Suprapubic skin (tissue), 4 donors: ENCODE measurements around the gene SREBF1. TPM values are rescaled to one million over a fixed set of nuclear protein-coding genes. Genes with fewer than 3 reads are reported as not detected.

ENCODE experiments used
- DNase-seq, 2 donors: peaks; one replicate each; pipeline ENCODE4 v3.0.0-alpha.2; 2019; ENCODE audit warnings: low spot score in 2 of 2
- H3K27ac ChIP-seq: fragments of 200-600 bp; sonication (generic); one replicate; pipeline ENCODE4 v1.5.1; 2019
- H3K27me3 ChIP-seq: fragments of 200-600 bp; sonication (generic); one replicate; pipeline ENCODE4 v1.5.1; 2019
- H3K36me3 ChIP-seq: fragments of 200-600 bp; sonication (generic); one replicate; pipeline ENCODE4 v1.5.1; 2019
- H3K4me1 ChIP-seq: fragments of 200-600 bp; sonication (generic); one replicate; pipeline ENCODE4 v1.5.1; 2019
- H3K4me3 ChIP-seq: fragments of 200-600 bp; sonication (generic); one replicate; pipeline ENCODE4 v1.5.1; 2019; ENCODE audit warnings: mild to moderate bottlenecking
- H3K9me3 ChIP-seq: fragments of 200-600 bp; sonication (generic); one replicate; pipeline ENCODE4 v1.5.1; 2019
- EP300 ChIP-seq: sonication (generic); formaldehyde crosslinking; IDR thresholded peaks from one replicate; pipeline ENCODE4 v1.6.1; 2017; ENCODE audit warnings: antibody characterized with exemption
- POLR2A ChIP-seq, 2 donors: fragments of 450-650 bp; IDR thresholded peaks; one replicate each; pipeline ENCODE4 v1.6.1; 2017; ENCODE audit warnings: antibody characterized with exemption in 2 of 2, mild to moderate bottlenecking in 2 of 2, moderate library complexity in 2 of 2
- POLR2AphosphoS5 ChIP-seq, 3 donors: sonication (generic); formaldehyde crosslinking; IDR thresholded peaks; one replicate each; pipeline ENCODE4 v1.6.1; 2017; ENCODE audit warnings: antibody characterized with exemption in 3 of 3
- WGBS: methylation state at CpG from one replicate; pipeline ENCODE4 v1.1.5; 2018; 5-methylcytosine and 5-hydroxymethylcytosine counted together
- total RNA-seq, 4 donors: library from RNA; depleted of rRNA; stranded (reverse); fragments of >200 nt; gene quantifications; one replicate each; pipeline ENCODE4 v1.1.0, GENCODE V29; 2016
- TF ChIP-seq, protein P1 (sequence below), 2 donors: fragments of 200-600 bp in 1 of 2; fragments of 450-650 bp in 1 of 2; sonication (generic) in 1 of 2; IDR thresholded peaks; one replicate each; pipeline ENCODE4 v1.5.1; 2016 to 2019; ENCODE audit warnings: antibody characterized with exemption in 2 of 2, mild to moderate bottlenecking in 1 of 2, moderate library complexity in 1 of 2

The SREBF1 gene
- total RNA-seq, 4 donors from 2014 or later: 78.1 to 124 (median 91.7) TPM

DNA sequence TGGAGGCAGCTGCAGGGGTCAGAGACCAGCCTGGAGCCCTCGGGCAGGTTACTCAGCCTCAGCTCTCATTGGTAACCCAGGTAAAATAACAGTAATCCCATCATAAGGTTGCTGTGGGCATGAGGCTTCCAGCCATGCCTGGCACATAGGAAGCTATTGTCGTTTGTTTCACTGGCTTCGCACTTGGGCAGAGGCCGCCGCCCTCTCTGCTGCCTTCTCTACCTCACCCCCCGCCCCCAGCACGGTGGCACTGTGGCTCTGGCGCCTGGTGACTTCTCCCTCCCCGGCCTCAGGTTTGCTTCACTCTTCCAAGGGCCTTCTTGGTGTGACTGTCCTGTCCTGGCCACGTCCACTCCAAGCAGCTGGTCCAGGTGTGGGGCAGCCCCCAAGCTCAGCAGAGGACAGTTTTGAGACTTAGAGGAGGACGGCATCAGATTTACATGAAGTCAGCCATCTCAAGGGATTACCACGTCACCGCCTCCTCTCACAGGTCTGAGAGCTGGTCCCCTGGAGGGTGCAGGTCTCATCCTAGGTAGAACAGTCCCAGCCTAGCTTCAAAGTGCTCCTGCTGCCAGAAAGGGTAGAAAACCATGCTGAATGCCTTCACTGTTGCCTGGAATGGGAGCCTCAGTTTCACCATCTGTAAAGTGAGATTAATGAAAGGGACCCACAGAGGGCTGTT is 34.8 kb downstream of the SREBF1 start:
- peaks cover 7% of the 10 kb centered on the region for H3K4me1 ChIP-seq
- peaks cover 30% of the 10 kb centered on the region for H3K36me3 ChIP-seq
- H3K4me3 ChIP-seq: no peak overlapping the region
- WGBS: 82% methylated on average over 9 of the region's 13 CpGs
- H3K27me3 ChIP-seq: no peaks in the 10 kb centered on the region
- TF ChIP-seq, protein P1, sequence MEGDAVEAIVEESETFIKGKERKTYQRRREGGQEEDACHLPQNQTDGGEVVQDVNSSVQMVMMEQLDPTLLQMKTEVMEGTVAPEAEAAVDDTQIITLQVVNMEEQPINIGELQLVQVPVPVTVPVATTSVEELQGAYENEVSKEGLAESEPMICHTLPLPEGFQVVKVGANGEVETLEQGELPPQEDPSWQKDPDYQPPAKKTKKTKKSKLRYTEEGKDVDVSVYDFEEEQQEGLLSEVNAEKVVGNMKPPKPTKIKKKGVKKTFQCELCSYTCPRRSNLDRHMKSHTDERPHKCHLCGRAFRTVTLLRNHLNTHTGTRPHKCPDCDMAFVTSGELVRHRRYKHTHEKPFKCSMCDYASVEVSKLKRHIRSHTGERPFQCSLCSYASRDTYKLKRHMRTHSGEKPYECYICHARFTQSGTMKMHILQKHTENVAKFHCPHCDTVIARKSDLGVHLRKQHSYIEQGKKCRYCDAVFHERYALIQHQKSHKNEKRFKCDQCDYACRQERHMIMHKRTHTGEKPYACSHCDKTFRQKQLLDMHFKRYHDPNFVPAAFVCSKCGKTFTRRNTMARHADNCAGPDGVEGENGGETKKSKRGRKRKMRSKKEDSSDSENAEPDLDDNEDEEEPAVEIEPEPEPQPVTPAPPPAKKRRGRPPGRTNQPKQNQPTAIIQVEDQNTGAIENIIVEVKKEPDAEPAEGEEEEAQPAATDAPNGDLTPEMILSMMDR (IDR thresholded peaks at IDR 0.05): no peak
- TF ChIP-seq POLR2A (IDR thresholded peaks at IDR 0.05): no peak
- no peak for TF ChIP-seq EP300
- TF ChIP-seq POLR2AphosphoS5 (IDR thresholded peaks at IDR 0.05): no peak
- no peaks in the 10 kb centered on the region for H3K9me3 ChIP-seq
- no peak overlapping the region for H3K27ac ChIP-seq
- no peak for DNase-seq

DNA sequence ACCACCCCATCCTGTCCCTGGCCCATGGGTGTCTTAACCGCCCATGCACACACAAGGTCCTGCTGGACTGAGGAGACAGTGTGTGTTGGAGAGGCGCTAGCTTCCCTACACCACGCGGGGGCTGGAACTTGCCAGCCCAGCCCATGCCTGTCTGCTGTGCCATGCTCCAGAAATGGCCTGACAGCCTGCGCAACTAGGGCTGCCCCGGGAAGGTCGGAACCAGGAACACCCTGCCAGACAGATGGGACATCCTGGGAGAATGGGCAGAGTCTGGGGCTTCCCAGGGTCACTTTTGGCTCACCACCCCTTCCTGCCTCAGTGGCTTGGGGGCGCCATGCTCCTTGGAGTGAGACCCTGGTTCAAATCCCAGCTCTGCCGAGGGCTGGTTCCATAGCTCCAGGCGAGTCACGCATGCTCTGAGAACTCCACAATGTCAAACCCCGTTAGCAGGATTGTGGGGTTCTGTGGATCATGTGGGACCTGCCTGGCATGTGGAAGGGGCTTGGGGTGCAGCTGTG is 36.2 kb downstream of the SREBF1 start:
- H3K9me3 ChIP-seq: no peaks in the 10 kb centered on the region
- WGBS: 84% methylated on average over 5 of the region's 12 CpGs
- H3K36me3 ChIP-seq: peaks cover 44% of the 10 kb centered on the region
- TF ChIP-seq POLR2A (IDR thresholded peaks at IDR 0.05): no peak
- TF ChIP-seq POLR2AphosphoS5 (IDR thresholded peaks at IDR 0.05): no peak
- no peak for TF ChIP-seq EP300
- TF ChIP-seq, protein P1 (IDR thresholded peaks at IDR 0.05): no peak
- H3K4me3 ChIP-seq: no peak overlapping the region
- DNase-seq: no peak
- H3K27me3 ChIP-seq: no peaks in the 10 kb centered on the region
- peaks cover 4% of the 10 kb centered on the region for H3K4me1 ChIP-seq
- no peak overlapping the region for H3K27ac ChIP-seq

DNA sequence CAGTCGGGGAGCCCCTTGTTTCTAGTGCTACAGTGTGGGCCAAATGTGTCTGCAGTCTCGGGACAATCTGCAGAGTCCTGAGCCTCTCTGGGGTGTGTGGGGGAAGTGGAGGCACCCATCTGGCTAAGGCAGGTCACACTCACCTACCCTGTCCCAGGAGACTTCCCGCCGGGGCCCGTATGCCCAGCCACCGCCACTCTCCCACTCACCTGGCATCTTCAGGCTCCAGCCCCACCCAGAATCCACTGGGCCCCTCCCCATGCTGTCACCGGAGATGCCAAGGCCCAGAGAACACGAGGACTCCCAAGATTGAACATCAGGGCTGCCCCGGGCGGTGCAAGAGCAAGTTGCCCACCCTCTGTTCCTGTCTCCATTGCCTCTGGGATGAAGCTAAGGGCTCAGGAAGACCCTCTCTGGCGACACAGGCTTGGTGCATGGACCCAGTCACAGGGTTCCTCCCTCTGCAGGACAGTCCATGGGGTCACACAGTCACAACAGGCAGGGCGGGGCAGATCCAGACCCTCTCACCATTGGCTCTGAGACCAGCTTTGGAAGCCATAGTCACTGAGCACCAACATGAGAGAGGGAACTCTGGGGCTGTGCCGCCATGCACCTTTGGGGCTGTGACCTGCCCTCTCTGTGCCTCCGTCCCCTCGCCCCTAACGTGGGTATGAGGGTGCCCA is 38.1 kb downstream of the SREBF1 start:
- no peak for DNase-seq
- Histone ChIP-seq H3K4me3 (no peak overlapping the region), H3K36me3 (peaks cover 62% of the 10 kb centered on the region), H3K27ac (no peak overlapping the region), H3K4me1 (no peaks in the 10 kb centered on the region), H3K9me3 (no peaks in the 10 kb centered on the region), H3K27me3 (no peaks in the 10 kb centered on the region)
- TF ChIP-seq, protein P1 (IDR thresholded peaks at IDR 0.05): no peak
- TF ChIP-seq POLR2A (IDR thresholded peaks at IDR 0.05) (no peak), EP300 (no peak), POLR2AphosphoS5 (IDR thresholded peaks at IDR 0.05) (no peak)
- 76% methylated on average over 10 of the region's 16 CpGs for WGBS

DNA sequence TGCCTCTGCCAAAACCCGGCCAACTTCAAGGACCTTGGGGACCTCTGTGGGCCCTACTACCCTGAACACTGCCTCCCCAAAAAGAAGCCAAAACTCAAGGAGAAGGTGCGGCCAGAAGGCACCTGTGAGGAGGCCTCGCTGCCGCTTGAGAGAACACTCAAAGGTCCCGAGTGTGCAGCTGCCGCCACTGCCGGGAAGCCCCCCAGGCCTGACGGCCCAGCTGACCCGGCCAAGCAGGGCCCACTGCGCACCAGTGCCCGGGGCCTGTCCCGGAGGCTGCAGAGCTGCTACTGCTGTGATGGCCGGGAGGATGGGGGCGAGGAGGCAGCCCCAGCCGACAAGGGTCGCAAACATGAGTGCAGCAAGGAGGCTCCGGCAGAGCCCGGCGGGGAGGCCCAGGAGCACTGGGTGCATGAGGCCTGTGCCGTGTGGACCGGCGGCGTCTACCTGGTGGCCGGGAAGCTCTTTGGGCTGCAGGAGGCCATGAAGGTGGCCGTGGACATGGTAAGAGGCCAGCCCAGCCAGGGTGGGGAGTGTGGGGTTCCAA is 38.7 kb downstream of the SREBF1 start:
- no peak for DNase-seq
- H3K4me3 ChIP-seq: no peak overlapping the region
- TF ChIP-seq EP300: no peak
- no peaks in the 10 kb centered on the region for H3K27me3 ChIP-seq
- H3K9me3 ChIP-seq: no peaks in the 10 kb centered on the region
- H3K27ac ChIP-seq: no peak overlapping the region
- H3K36me3 ChIP-seq: peaks cover 69% of the 10 kb centered on the region
- 80% methylated on average over 3 of the region's 25 CpGs for WGBS
- peaks cover under 1% of the 10 kb centered on the region for H3K4me1 ChIP-seq

DNA sequence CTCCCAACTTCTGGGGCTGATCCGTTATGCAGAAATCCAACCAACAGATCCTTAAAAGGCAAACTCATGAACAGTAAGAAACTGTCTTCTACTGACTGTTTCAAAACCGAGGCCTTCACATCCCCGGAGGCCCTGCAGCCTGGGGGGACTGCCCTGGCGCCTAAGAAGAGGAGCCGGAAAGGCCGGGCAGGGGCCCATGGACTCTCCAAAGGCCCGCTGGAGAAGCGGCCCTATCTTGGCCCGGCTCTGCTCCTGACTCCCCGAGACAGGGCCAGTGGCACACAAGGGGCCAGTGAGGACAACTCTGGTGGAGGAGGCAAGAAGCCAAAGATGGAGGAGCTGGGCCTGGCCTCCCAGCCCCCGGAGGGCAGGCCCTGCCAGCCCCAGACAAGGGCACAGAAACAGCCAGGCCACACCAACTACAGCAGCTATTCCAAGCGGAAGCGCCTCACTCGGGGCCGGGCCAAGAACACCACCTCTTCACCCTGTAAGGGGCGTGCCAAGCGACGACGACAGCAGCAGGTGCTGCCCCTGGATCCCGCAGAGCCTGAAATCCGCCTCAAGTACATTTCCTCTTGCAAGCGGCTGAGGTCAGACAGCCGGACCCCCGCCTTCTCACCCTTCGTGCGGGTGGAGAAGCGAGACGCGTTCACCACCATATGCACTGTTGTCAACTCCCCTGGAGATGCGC is 39.5 kb downstream of the SREBF1 start:
- no peaks in the 10 kb centered on the region for H3K27me3 ChIP-seq
- H3K9me3 ChIP-seq: no peaks in the 10 kb centered on the region
- TF ChIP-seq POLR2A (IDR thresholded peaks at IDR 0.05) (no peak), POLR2AphosphoS5 (IDR thresholded peaks at IDR 0.05) (no peak)
- peaks cover 9% of the 10 kb centered on the region for H3K4me1 ChIP-seq
- H3K36me3 ChIP-seq: peaks cover 72% of the 10 kb centered on the region
- no peak overlapping the region for H3K4me3 ChIP-seq
- no peak for DNase-seq
- no peak overlapping the region for H3K27ac ChIP-seq
- 89% methylated on average over 18 of the region's 30 CpGs for WGBS

DNA sequence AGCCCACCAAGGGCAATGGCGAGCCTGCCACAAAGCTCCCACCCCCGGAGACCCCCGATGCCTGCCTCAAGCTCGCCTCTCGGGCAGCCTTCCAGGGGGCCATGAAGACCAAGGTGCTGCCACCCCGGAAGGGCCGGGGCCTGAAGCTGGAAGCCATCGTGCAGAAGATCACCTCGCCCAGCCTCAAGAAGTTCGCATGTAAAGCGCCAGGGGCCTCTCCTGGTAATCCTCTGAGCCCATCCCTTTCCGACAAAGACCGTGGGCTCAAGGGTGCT is 40.1 kb downstream of the SREBF1 start:
- TF ChIP-seq POLR2A (IDR thresholded peaks at IDR 0.05) (no peak), EP300 (no peak), POLR2AphosphoS5 (IDR thresholded peaks at IDR 0.05) (no peak)
- TF ChIP-seq, protein P1 (IDR thresholded peaks at IDR 0.05): no peak
- peaks cover 14% of the 10 kb centered on the region for H3K4me1 ChIP-seq
- WGBS: 100% methylated on average over 5 of the region's 13 CpGs
- H3K9me3 ChIP-seq: no peaks in the 10 kb centered on the region
- DNase-seq: no peak
- no peak overlapping the region for H3K27ac ChIP-seq
- peaks cover 72% of the 10 kb centered on the region for H3K36me3 ChIP-seq
- no peaks in the 10 kb centered on the region for H3K27me3 ChIP-seq
- no peak overlapping the region for H3K4me3 ChIP-seq
